CMK (cell line): ENCODE results near the gene STAC3.
A peak's percentile ranks its signal among the peaks of the same experiment; 100 is the strongest.

Source experiments
- DNase-seq: peaks from one replicate; pipeline ENCODE4 v3.0.0-alpha.2; 2010; ENCODE audit warnings: low read depth

The STAC3 gene

DNA sequence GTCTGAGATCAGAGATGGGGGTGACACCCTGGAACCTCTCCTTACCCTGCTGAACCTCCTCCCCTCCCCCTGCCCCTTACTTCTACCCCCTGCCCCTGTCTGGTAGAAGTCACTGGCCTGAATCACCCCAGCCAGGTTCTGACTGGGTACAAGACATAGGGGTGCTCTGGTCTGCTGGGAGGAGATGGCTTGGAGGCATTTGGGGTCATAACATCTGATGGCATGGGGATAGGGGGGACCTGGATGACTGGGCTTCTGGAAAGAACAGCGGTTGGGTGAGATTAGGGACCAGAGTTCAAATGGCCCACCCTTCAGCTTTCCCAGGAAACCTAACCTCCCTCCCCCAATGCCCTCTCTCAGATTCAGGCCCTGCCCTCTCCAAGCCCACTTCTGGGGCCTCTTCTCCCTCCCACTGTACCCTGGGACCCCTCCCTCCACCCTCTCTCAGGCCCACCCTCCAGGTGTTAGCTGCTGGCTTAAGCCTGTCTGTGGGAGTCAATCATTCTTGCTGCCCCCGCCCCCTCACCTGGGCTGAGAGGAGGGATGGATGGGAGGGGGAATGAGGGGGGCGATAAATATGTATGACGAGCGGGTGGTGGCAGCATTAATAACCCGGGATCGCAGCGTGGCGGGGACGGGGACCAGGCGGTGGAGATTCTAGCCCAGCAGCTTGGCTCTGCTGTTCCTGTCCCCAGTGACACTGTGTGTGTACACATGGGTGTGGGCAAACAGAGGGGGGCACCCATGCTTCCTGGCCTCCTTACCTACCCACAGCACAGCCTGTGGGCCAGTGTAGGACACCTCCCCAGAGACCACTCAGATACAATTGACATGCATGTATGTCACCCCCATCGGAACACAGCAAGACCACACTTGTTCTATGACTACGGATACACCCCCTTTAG is 28.4 kb downstream of the STAC3 start:
- DNase-seq = no peak

DNA sequence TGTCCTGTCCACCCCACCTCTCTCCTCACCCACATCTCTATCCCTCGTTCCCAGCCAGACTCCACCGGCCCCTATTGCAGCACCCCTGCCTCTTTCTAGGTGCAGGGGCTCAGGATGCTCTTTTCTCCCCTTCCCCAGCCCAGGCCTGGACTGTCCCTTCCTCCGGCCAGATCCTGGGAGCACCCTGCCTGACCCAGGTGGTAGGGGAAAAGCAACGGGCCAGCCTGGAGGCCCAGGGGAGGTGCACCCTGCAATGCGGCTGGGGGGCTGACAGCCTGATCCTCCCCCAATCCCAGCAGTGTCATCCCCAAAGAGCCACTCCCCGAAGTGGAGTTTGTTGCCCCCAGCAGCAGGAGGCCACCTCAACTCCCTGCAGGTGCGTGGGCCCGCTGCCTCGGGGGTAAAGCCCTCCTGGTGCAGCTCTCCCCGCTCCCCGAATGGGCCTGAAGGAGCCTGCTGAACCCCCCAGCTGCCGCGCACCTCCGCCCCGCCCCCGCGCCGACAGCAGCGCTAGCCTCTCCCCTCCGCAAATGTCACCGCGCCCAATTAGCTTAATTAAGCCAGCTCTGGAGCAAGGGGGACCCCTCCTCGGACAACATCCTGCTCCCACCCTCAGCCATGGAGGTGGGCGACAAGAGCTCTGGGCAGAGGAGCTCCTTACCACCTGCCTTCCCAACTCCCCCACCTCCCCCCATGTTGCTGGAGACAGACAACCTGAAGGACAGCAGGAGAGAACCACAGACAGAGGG is 29.6 kb downstream of the STAC3 start:
- no peak for DNase-seq

DNA sequence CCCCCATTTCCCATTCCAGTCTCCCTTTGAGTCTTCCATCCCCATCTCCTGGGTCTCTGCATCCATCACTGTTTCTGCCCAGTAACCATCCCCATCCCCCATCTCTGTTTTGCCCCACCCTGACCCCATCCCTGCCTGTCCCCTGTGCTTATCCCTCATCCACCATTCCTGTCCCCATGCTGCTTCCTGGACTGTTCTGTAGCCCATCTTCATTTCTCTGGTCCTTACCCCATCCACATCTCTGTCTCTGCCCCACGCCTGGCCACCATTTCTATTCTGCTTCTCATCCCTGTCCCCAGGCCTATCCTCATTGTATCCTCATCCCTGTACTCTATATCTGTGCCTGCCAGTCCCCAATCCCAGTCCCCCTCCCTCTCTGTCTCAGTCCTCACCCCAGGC is 30.2 kb downstream of the STAC3 start:
- no peak for DNase-seq

DNA sequence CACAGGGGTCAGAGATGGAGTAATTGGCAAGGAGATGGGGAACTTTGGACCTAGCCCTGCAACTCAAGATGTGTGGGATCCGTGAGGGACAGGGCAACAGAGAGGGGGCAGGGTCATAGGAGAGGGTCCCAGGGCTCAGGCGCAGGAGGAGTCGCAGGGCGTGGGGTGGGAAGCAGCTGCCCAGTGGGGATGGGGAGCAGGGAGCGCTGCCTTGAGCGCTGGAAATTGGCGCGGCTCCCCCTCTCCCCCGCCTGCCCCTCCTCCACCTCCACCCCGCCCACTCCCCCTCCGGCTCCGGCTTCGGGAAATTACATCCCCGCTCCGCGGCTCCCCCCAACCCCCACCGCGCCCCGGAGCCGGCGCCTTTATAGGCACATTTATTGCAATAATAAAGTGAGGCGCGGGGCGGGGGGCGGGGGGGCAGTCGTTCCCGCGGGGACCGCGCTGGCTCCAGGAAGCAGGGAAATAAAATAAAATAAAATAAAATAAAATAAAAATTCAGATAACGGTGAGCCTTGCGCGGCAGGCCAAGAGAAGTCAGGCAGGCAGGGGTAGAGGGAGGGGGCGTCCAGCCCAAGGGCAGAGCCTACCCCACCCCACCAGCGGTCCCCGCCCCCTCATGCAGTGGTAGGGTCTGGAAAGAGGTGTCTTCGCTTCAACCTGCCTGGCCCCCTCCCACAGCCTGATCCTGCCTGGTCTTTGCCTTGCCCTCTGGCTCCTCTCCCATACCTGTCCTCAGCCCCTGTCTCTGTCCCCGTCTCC is 30.8 kb downstream of the STAC3 start:
- DNase-seq = no peak

DNA sequence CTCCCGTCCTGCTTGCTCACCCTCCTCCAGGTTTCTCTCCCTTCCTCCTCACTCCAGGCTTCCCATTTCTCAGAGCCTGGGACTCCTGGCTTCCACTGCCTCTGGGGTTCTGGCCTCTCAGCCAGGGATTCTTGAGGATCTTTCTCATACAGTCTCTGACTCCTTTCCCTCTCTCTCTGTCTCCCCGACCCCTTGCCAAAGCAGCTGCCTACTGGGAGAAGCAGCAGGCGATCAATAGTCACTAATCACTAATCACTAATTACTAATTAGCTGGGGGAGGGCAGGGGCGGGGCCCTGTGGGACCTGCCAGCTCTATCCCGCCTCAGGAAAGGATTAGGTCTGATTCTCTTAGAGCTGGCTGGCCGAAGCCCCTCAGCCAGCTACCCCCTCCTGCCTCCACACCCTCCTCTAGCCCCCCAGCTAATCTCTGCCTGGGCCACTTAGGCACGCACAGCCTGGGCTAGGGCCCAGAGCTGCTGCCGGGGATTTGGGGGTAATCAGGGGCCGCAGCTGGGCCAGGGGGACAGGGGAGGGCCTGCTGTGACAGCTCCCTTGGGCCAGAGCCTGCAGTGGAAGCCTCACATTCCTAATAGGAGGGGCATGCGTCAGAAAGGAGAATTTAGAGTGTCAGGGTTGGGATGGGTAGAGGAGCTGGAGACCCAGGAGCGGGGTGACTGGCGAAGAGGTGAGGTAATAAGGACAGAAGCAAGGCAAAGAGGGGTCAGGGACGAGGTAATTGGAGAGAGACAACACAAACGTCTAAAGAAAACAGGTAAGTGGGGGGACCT is 31.6 kb downstream of the STAC3 start:
- DNase-seq = no peak

DNA sequence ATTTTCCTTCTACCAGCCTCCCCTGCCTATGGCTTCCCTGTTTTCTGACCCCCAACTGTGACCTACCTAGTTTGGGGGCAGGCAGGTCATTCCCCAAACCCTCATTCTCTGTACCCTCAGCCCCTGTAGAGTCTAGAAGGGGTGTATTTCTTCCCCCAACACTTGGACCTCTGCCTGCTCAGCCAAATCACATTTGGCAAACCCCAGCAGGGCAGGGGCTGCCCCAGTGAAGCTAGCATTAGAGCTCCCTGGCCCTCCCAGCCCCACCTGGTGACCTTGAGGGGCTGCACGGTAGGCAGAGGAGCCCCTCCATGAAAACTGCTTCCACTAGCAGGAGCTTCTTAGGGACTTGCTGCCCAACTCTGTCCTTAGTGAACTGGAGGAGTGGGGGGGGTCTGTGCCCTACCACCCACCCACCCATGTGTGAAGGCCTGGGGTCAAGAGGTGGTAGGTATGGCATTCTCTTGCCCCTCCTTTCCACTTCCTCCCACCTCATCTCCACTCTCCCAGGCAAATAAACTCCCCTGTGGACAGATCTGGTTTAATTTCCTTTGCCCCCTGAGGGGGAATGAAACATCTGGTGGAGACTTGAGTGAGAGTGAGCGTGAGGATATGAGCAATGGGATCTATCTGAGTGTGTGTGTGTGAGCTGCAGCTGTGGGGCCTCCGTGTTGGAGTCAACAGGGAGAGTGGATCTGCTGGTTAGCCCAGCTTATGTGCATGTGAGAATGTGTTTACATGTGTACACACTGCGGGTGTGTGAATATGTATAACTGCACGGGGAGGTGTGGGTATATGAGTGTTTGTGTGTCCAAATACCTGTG is 32.7 kb downstream of the STAC3 start:
- no peak for DNase-seq

DNA sequence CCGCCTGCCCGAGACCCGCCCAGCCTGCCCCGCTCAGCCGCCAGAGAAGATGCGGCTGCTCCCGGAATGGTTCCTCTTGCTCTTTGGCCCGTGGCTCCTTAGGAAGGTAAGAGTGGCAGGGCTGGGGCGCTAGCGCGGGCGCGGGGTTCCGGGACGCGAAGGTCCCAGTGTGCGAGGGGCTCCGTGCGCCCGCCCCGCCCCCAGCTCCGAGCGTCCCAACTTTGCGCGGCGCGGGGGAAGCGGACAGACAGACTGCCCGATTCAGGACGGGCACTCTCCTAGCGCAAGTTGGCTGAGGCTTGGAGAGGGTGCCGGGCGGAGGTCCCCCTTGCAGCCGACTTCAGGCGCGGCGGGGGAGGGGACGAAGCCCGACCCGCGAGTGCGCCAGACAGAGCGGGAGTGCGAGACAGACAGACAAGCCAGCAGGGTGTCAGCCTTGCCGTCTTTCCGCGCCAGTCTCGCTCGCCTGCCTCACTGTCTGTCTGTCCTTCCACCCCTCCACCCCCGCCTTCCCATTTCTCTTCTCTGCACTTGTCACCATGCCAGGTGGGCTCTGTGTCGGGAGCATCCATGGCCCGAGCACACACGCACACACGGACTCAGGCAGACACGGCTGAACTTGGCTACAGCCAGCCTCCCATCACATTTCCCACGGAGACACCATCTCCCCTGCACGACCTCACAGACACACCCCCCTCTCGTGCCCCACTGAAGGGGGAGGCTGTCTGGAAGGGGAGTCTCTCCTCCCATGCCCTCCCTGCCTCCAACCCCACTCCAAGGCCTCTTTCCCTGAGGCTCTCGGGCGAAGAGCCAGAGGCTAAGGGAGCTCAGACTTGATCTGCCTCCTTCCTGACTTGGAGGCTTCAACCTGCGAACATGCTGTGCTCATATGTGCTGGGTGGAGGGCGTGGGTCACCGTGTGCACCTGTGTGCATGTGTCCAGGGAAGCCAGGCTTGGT is 33.8 kb downstream of the STAC3 start:
- DNase-seq = no peak

DNA sequence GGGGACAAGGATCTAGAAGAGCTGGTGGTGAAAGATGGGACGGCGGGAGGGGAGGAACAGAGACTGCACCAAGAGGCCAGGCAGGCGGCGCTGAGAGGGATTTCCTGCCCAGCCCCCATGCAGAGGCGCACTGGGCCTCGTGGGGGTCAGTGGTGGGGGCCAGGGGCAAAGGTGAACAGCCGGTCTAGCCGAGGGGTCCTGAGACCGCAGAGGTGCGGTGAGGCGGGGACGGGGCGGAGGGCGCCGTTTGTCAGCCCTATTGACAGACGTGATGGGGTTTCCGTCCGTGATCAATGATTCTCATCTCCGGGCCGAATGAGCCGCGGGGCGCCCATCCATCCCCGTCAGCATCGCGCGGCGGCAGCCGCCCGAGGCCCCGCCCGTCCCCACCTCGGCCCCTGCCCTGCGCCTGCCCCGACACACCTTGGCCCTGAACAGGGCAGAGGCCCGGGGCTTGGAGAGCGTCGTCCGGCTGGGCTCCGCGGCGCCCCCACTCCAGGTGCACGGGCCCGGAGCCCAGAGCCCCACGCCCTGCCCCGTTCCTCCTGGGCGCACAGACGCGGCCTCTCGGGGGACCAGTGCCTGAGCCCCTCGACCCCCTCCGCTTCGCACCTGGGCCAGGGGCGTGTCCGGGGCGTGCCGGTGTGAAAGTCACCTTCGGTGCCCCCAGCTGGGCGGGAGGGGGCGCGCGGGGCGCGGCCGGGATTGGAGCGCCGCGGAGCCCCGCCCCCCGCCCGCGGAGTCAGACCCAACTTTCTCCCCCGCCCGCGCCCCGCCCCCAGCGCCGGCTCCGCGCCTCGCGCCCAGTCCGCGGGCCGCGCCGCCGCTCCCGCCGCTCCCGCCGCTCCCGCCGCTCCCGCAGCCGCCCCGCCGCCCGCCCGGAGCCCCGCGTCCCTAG is 34.7 kb downstream of the STAC3 start, which contains the start of gene NXPH4:
TSS of gene NXPH4 (plus strand) at position 781 of the 898 bp plus-strand sequence. CDS start 176 bp downstream, outside the sequence.
- no peak for DNase-seq

DNA sequence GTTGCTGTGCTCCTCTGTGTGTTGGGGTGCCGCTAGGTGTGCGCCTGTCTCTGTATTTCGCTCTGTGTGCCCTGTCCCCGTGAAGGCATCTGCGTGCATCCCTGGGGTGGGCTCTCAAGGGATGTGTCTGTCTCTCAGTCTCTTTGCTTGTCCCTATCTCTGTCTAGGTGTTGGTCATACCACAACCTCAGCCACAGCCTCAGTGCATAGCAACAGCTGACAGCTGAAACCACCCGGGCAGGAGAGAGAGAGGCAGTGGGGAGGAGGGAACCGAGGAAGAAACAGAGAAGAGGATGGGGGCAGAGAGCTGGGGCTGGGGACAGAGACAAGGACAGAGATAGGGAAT is 35.3 kb downstream of the STAC3 start:
- DNase-seq = no peak

DNA sequence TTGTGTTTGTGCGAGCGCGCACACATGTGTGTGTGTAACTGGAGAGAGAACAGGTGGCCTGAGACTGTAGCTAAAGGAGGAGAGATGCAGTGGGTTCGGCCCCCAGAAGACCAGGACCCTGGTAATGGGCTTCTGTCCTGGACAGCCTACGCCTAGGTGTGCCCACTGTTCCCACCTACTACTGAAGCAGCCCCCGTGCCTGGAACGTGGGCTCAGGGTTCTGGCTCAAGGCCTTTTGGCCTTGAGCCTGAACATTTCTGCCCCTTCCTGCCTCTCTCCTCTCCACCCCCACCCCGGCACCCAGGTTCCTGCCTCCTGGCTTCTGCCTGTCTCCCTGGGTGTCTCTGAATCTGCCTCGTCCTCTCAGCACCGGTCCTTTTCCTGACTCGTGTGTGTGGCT is 35.9 kb downstream of the STAC3 start:
- no peak for DNase-seq

DNA sequence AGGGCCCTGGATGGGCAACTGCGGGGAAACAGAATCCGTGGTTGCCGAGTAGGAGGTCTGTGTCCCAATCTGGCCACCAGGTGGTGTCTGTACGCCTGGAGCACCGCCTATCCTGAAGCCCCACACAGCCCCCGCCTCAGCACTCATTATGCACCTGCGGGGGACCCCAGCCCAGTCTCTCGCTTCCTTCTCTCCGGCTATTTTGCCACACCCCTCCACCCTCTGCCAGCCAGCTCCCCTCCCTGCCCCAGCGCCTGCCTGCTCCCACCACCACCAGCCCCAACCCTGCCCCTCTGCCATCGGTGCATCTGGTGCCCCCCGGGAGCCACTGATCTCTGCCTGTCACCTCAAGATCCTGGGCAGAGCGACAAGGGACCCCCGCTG is 36.6 kb downstream of the STAC3 start:
- no peak for DNase-seq

DNA sequence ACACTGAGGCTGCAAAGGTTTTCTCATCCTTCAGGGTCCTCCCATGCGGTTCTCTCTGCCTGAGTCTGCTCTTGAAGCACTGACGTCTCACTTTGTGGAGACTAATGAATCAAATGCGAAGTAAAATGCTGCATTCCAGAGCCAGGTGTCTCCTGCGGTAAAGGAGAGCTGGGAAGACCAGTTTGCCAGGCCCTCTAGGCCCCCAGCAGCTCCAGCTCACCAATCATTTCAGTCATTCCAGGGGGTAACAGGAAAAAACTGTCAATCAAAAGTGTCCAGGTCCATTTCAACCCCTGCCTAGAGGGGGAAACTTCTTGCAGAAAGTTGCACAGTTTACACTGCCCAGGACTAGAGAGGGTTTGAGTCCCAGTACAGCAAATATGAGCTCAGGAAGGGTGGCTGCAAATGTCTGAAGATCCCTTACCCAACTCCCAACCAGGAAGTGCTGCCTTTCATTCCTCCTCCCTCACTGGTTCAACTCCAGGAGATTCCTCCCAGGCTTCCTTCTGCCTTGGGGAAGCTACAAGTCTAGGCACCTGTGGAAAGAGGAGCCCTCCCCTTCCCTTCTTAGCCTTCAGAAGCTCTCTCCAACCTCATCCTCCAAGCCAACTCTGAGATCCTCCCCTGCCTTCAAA is 37.1 kb downstream of the STAC3 start:
- DNase-seq = no peak

DNA sequence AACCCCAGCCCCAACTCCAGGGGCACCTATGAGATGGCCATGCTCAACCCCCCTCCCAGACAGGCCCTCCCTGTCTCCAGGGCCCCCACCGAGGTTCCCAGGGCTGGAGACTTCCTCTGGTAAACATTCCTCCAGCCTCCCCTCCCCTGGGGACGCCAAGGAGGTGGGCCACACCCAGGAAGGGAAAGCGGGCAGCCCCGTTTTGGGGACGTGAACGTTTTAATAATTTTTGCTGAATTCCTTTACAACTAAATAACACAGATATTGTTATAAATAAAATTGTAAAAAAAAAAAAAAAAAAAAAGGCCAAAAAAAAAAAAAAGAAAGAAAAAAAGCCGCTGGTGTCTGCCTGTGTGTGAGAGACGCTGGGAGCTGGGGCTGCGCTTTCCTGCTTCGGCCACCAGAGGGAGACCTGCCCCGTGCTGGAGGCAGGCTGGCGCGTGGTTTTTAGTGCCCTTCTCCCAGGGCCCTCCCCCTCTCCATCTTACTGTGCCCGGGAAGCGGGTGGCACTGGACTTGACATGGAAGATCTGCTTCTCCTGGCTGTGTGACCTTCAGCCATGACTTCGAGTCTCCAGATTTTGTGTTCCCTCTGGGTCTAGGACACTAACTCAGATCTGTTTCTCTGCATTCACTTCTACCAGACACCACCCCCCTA is 37.8 kb downstream of the STAC3 start:
- peak; percentile 81 for DNase-seq

DNA sequence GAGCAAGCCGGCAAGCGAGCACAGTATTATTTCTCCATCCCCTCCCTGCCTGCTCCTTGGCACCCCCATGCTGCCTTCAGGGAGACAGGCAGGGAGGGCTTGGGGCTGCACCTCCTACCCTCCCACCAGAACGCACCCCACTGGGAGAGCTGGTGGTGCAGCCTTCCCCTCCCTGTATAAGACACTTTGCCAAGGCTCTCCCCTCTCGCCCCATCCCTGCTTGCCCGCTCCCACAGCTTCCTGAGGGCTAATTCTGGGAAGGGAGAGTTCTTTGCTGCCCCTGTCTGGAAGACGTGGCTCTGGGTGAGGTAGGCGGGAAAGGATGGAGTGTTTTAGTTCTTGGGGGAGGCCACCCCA is 38.3 kb downstream of the STAC3 start:
- no peak for DNase-seq

DNA sequence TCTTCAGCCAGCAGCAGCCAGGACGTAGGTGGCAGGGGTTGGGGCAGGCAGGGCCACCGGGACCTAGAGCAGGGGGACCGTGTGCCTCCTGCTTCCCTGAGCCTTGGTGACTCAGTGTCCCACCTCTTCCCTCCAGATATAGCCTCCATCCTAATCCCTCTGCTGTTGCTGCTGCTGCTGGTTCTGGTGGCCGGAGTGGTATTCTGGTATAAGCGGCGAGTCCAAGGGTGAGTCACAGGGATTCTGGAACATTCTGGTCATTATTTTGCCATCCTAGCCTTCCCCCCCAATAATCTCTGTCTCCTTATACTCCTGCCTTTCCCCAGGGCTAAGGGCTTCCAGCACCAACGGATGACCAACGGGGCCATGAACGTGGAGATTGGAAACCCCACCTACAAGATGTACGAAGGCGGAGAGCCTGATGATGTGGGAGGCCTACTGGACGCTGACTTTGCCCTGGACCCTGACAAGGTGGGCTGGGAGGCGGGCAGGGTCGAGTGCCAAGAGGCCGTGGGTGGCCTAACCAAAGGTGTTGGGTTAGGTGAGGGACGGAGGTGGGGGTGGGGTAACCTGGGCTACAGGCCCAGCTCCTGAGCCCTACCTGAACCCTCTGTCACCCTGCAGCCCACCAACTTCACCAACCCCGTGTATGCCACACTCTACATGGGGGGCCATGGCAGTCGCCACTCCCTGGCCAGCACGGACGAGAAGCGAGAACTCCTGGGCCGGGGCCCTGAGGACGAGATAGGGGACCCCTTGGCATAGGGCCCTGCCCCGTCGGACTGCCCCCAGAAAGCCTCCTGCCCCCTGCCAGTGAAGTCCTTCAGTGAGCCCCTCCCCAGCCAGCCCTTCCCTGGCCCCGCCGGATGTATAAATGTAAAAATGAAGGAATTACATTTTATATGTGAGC is 38.9 kb downstream of the STAC3 start:
- DNase-seq = no peak

DNA sequence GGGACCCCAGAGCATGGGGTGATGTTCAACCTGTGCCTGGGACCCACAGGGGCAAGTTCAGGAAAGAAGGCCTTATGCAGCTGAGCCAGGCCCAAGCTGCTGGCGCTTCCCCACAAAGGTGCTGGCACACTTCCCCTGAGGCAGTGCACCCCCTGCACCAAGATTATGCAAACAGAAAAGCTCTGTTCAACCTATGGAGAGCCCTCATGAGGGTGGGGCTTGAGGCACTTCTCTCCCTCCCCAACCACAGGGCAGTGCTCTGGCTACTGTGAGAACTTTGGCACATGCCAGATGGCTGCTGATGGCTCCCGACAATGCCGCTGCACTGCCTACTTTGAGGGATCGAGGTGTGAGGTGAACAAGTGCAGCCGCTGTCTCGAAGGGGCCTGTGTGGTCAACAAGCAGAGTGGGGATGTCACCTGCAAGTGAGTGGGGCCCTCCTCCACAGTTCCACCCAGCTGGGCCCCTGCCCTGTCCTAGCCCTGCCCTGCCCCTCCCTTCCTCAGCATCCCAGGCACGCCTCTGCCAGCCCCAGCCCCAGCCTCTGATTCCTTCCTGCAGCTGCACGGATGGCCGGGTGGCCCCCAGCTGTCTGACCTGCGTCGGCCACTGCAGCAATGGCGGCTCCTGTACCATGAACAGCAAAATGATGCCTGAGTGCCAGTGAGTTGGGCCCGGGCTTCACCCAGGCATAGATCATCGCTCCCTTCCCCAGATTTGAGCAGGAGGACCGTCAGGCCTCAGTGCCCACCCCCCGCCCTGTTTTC is 39.9 kb downstream of the STAC3 start:
- no peak for DNase-seq
